Amygdala (tissue), 56 donors: ENCODE data around the gene HADHA.
"Not testable (repeated sequence)": the region's sequence is repeated elsewhere in the genome, so short reads cannot be mapped to it uniquely, and the experiment has no call there.

Source experiments
- DNase-seq, 56 donors: peaks; one replicate each; lab custom pipeline; 2025; lab: John Stamatoyannopoulos, UW

The HADHA gene

DNA sequence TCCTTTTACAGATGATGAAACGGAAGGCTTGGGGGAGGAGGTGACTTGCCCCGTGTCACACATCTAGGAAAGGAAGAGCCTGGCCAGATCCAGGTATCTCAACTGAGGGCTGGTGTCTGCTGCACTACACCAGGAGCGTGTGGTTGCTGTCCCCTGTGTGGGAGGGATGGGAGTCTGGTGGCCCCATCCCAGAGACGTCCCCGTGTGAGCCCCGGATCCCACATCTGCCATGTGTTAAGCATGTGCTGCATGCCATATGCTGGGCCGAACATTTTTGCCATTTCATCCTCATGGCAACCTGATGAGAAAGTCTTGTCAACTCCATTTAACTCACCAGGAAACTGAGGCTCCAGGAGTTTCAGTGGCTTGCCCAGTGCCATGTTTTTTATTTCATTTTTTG lies 67.3 kb downstream of the HADHA start:
- no peak for DNase-seq

DNA sequence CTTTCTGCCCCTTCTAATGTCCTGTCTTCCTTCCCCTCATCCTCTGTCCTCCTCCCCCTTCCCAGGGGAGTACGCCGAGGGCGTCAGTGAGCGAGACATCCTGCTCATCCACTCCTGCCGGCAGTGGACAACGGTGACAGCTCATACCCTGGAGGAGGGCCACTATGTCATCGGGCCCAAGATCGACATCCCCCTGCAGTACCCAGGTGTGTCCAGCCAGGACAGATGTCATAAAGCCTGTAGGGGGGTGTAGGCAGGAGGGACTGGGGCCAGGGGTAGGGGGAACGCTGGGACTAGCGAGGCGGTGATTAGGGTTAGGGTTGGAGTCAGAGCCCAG lies 68.2 kb downstream of the HADHA start:
- DNase-seq = no peak

DNA sequence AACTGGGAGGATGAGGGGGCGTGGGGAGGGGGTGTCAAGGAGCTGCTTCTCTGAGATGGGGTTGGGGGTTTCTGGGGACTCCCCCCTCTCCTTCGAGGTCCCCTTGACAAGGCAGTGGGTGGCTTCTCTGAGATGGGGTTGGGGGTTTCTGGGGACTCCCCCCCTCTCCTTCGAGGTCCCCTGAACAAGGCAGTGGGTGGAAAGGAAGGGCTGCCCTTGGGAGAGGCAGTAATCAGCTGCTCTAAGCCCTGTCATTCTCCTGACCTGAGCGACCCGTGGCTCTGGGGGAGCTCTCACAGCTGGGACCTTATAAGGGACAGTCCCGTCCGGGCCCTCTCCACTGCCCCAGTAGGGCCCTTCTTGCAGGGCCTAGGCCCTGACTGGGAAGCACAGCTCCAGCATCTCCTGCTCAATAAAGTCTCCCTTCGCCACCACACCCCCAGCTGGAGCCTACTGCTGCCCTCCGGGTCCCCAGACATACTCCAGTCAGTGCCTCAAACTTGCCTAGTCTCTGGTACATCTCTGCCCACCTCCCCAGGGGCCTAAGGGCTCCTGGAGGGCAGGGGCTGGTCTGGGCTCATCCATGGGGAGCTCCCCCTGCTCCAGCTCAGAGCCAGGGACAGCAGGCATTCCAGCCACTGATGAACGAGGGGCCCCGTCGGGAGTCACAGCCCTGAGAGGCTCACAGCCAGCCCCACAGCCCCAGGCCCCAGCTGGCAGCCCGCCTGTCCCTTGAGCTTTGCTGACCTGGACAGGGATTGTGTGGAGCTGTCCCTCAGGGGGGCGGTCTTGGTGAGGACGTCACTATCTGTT lies 68.8 kb downstream of the HADHA start:
- DNase-seq = no peak

GRCh38 chr2:26174691-26175465 lies 69.6 kb downstream of the HADHA start:
- no peak for DNase-seq

DNA sequence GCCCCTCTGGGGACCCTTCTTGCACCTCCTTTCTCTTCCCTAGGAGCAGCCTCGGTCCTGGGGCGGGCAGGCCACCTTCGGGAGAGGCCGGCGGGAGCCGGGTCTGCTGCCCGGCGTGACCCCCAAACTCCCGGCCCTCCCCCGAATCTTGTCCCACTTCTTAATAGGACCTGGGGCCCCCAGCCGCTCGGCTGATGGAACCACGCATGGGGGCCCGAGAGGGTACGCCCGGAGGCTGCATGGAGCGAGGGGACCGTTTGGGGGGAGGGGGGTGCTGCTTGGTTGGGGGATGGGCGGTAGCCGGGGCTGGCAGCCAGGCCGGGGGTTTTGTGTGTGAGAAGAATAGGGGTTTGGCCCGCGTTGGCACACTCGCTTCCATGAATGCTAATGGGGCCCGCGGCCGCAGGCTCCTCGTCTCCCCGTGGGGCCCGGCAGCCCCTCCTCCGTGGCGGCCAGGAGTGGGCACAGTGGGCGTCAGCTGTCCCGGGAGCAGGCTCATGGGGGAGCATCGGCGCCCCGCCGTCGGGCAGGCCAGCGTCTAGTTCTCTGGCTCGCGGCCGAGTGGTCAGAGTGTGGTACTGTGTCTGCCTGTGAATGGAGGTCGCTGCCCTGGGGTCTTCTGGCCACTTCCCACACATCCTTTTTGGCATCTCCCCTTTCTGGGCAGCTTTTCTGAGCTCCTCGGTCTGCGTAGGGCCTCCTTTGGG lies 70.5 kb downstream of the HADHA start:
- DNase-seq = peak in 35 of 56 donors; percentile 22 to 92 (median 54)

DNA sequence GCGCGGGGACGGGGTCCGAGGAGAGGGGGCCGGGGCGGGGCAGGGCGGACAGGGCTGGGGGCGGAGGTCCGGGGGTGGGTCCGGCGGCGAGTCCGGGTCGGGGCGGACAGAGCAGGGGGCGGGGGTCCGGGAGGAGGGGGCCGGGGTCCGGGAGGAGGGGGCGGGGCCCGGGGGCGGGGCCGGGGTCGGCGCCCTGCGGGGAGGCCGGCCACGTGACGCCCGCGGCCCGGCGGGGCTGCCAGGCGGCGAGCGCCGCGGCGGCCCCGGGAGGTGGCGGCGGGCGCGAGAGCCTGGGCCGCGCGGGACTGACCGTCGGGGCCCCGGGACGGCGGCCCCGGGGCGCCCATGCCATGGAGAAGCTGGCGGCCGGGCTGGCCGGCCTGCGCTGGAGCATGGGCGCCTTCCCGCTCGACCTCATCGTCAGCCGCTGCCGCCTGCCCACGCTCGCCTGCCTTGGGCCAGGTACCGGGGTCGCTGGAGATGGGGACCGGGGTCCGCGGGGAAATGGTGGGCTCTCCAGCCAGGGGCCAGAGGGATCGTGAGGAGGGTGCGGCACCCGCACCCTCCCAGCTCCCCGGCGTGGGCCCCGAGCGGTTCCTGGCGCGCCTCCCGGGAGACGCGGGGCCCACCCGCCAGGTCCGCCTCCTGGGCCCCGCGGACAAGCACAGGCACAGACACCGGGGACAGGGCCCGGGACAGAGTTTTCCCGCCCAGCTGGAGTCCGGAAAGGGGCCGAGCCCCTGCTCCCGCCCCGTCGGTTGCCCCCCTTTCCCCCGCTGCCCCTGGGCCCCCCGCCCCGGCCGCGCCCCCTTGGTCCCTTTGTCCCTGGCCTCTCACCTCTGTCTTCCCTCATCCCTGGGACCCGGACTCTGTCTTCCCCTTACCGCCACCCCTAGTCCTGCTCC lies 71.3 kb downstream of the HADHA start, which contains the start of gene GAREM2:
GAREM2 (plus strand) TSS at position 218 of the 905 bp plus-strand sequence; CDS start at position 351, 133 bp downstream.
- peak in 2 of 56 donors; percentile 19 to 29 for DNase-seq

GRCh38 chr2:26172189-26172870 lies 72.1 kb downstream of the HADHA start:
- peak in 2 of 56 donors; percentile 21 to 36 for DNase-seq

- DNase-seq = no peak
Observed at GRCh38 chr2:26170795-26171194, 73.6 kb downstream of the HADHA start.

GRCh38 chr2:26169681-26170414 lies 74.6 kb downstream of the HADHA start:
- no peak for DNase-seq

DNA sequence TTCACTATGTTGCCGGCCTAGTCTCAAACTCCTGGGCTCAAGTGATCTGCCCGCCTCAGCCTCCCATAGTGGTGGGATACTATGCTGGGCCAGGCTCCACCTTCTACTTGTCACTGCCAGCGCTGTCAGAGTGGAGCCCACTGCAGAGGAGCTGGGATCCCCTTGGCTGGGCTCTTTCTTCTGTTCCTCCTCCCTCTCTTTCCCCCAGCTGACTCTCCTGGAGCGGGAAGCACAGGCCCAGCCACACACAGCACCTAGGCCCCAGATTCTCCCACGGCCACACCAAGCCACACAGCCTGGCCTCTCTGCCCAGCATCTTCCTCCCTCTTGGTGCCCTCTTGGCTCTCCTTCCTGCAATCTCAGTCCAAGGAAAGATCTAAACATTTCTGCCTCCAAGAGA lies 75.2 kb downstream of the HADHA start:
- no peak for DNase-seq

- no peak for DNase-seq
Observed at GRCh38 chr2:26168785-26169184, 75.6 kb downstream of the HADHA start.

GRCh38 chr2:26166541-26166940 lies 77.9 kb downstream of the HADHA start:
- not testable (repeated sequence) for DNase-seq

DNA sequence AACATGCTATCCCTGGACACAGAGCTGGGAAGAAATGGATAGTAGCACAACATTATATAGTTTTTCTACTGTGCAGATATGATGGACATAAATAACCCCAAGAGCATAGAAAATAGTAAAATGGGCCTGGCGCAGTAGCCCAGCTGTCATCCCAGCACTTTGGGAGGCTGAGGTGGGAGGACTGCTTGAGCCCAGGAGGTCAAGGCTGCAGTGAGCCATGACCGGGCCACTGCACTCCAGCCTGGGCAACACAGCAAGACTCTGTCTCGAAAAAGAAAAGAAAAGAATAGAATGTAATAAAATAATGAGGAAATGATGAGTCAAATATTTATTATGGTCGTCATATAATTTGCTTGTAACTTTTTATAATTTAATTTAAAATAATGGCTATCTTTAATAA lies 79.0 kb downstream of the HADHA start:
- DNase-seq = no peak

DNA sequence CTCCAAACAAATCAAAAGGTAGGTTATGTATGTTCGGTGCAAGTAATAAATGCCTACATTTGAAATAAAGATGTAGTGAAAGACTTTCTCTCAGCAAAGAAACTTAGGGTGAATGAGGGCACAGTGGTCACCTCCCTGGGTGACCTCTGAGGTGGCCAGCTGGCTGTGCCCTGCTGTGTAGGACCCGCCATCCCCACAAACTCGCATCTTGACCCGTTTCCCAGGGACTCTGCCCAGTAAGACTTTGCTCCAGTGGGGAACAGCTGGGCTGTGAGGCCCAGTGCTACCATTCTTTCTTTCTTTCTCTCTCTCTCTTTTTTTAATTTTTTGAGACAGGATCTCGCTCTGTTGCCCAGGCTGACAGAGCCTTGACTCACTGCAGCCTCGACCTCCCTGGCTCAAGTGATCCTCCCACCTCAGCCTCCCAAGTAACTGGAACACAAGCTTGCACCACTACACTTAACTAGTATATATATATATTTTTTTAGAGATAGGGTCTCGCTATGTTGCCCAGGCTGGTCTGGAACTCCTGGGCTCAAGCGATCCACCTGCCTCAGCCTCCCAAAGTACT lies 79.7 kb downstream of the HADHA start:
- no peak for DNase-seq

GRCh38 chr2:26164231-26164630 lies 80.2 kb downstream of the HADHA start:
- peak in 26 of 56 donors; percentile 16 to 73 (median 29) for DNase-seq

- DNase-seq = no peak
Observed at GRCh38 chr2:26162963-26163362, 81.5 kb downstream of the HADHA start.

DNA sequence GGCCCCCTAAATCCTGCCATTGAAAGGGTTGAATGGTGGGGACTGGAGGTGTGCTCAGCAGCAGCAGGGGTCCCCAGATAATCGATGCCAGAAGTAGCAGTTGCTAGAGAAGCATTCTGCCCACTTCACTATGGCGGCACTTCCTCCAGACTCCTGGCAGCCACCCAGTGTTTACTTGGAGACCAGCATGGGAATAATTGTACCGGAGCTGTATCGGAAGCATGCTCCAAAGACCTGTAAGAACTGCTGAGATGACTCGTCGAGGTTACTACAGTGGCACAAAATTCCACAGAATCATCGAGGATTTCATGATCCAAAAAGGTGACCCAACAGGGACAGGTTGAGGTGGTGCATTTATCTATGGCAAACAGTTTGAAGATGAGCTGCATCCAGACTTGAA lies 82.5 kb downstream of the HADHA start:
- DNase-seq = no peak

DNA sequence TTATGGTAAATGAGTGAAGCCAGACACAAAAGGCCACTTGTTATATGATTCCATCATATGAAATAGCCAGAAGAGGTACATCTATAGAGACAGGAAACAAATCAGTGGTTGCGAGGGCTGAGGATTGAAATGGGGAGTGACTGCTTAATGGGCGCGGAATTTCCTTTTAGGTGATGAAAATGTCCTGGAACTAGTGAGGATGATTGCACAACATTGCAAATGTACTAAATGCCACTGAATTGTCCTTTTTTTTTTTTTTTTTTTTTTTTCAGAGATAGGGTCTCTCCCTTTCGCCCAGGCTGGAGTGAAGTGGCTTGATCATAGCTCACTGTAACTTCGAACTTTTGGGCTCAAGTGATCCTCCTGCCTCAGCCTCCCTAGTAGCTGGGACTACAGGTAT lies 86.9 kb downstream of the HADHA start:
- DNase-seq = no peak
